Brain microvascular endothelial cell (primary cell): Measurements from ENCODE around the gene RBM23.

Source experiments
- DNase-seq: peaks from one replicate; pipeline ENCODE4 v3.0.0-alpha.2; 2020
- H3K27ac ChIP-seq: fragments of 250-450 bp; sonication (Bioruptor Pico); 2 replicates; pipeline ENCODE4 v1.5.1; 2020; ENCODE audit warnings: mild to moderate bottlenecking, moderate library complexity
- H3K27me3 ChIP-seq: fragments of 250-450 bp; sonication (Bioruptor Pico); replicated peaks from 2 replicates; pipeline ENCODE4 v1.5.1; 2020; ENCODE audit warnings: mild to moderate bottlenecking
- H3K36me3 ChIP-seq: fragments of 250-450 bp; sonication (Bioruptor Pico); replicated peaks from 2 replicates; pipeline ENCODE4 v1.5.1; 2020; ENCODE audit warnings: mild to moderate bottlenecking
- H3K4me3 ChIP-seq: 2 replicates; pipeline ENCODE4 v1.5.1; 2011; ENCODE audit warnings: low read depth, mild to moderate bottlenecking, control low read depth, low read length, moderate library complexity
- CTCF ChIP-seq: IDR thresholded peaks from 2 replicates; pipeline ENCODE4 v1.5.1; 2011; ENCODE audit warnings: low read depth, mild to moderate bottlenecking, moderate library complexity, low read length, control low read depth, inconsistent platforms; ENCODE audit errors: missing control alignments
- in situ Hi-C: cut with HindIII; loops from 2 replicates; pipeline ENCODE4 v1.10.0; 2017; ENCODE audit warnings: low sequenced_read_pairs, low pct_ligation_motif_present

The RBM23 gene

GRCh38 chr14:22896356-22896755 lies 22.6 kb downstream of the RBM23 start:
- in situ Hi-C loops = no loop called here
- no peak overlapping the region for H3K27ac ChIP-seq
- H3K36me3 ChIP-seq = peaks cover 7% of the 10 kb centered on the region
- no peaks in the 10 kb centered on the region for H3K27me3 ChIP-seq
- TF ChIP-seq CTCF = no peak
- H3K4me3 ChIP-seq = no peak overlapping the region
- DNase-seq = no peak

GRCh38 chr14:22895402-22895801 lies 23.5 kb downstream of the RBM23 start:
- in situ Hi-C loops = no loop called here
- Histone ChIP-seq H3K36me3 (no peaks in the 10 kb centered on the region), H3K27me3 (no peaks in the 10 kb centered on the region), H3K4me3 (no peak overlapping the region), H3K27ac (no peak overlapping the region)
- no peak for DNase-seq
- TF ChIP-seq CTCF = no peak

- Histone ChIP-seq H3K27ac (no peak overlapping the region), H3K27me3 (no peaks in the 10 kb centered on the region), H3K4me3 (no peak overlapping the region), H3K36me3 (no peaks in the 10 kb centered on the region)
- no peak for TF ChIP-seq CTCF
- no peak for DNase-seq
- in situ Hi-C loops = no loop called here
Observed at GRCh38 chr14:22893706-22894105, 25.2 kb downstream of the RBM23 start.

DNA sequence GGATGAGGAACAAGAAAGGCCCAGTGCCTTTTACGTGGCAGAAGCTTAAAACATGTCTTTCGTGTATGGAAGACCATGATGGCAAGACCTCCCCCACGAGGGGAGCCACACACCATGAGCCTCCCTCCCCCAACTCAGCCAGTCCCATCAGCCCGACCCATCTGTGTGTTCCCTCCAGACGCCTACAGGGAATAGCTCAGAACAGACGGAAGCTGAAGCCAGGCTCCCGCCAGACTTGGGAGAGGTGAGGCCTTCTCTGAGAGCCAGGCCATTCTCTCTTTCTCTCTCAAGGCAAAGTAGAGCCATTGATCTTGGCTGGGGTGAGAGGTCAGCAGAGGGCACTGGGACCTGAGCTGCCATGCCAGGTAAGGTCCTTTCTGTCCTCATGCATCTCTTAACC lies 26.5 kb downstream of the RBM23 start:
- in situ Hi-C loops = no loop called here
- DNase-seq = no peak
- H3K27me3 ChIP-seq = no peaks in the 10 kb centered on the region
- no peak overlapping the region for H3K4me3 ChIP-seq
- H3K27ac ChIP-seq = no peak overlapping the region
- no peak for TF ChIP-seq CTCF
- H3K36me3 ChIP-seq = no peaks in the 10 kb centered on the region

GRCh38 chr14:22890416-22890815 lies 28.5 kb downstream of the RBM23 start:
- H3K27me3 ChIP-seq = no peaks in the 10 kb centered on the region
- H3K4me3 ChIP-seq = no peak overlapping the region
- no peak overlapping the region for H3K27ac ChIP-seq
- TF ChIP-seq CTCF = no peak
- in situ Hi-C loops = no loop called here
- H3K36me3 ChIP-seq = no peaks in the 10 kb centered on the region
- no peak for DNase-seq

DNA sequence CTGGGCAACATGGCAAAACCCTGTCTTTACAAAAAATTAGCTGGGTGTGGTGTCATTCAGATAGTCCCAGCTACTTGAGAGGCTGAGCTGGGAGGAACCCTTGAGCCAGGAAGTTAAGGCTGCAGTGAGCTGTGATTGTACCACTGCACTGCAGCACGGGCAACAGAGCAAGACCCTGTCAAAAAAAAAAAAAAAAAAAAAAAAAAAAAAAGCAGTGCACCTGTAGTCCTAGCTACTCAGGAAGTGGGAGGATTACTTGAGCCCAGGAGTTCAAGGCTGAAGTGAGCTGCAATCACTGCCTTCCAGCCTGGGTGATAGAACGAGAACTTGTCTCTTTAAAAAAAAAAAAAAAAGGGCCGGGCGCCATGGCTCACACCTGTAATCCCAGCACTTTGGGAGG lies 30.3 kb downstream of the RBM23 start:
- no peak overlapping the region for H3K27ac ChIP-seq
- TF ChIP-seq CTCF = no peak
- in situ Hi-C loops = no loop called here
- DNase-seq = no peak
- no peaks in the 10 kb centered on the region for H3K36me3 ChIP-seq
- no peak overlapping the region for H3K4me3 ChIP-seq
- no peaks in the 10 kb centered on the region for H3K27me3 ChIP-seq
